Neural progenitor cell (in vitro differentiated cells): ENCODE measurements around the gene ROR2. TPM values are rescaled to one million over a fixed set of nuclear protein-coding genes. Genes with fewer than 3 reads are reported as not detected.

Experiments
- DNase-seq: peaks from one replicate; pipeline ENCODE4 v3.0.0-alpha.2; 2016; ENCODE audit warnings: low spot score
- H2AFZ ChIP-seq: fragments of 200-600 bp; sonication (generic); replicated peaks from 2 replicates; pipeline ENCODE4 v1.6.1; 2016; ENCODE audit warnings: antibody characterized with exemption
- H3F3A ChIP-seq: fragments of 200-600 bp; sonication (generic); 2 replicates; pipeline ENCODE4 v1.6.1; 2016; ENCODE audit warnings: antibody characterized with exemption, low read depth
- H3K27ac ChIP-seq: fragments of 200-600 bp; sonication (generic); 2 replicates; pipeline ENCODE4 v1.5.1; 2016; ENCODE audit warnings: mild to moderate bottlenecking
- H3K27me3 ChIP-seq: fragments of 200-600 bp; sonication (generic); 2 replicates; pipeline ENCODE4 v1.6.1; 2016; ENCODE audit warnings: mild to moderate bottlenecking, moderate library complexity
- H3K36me3 ChIP-seq: fragments of 200-600 bp; sonication (generic); 2 replicates; pipeline ENCODE4 v1.5.1; 2016
- H3K4me1 ChIP-seq: fragments of 200-600 bp; sonication (generic); 2 replicates; pipeline ENCODE4 v1.6.1; 2016; ENCODE audit warnings: mixed run types
- H3K4me2 ChIP-seq: fragments of 200-600 bp; sonication (generic); 2 replicates; pipeline ENCODE4 v1.6.1; 2016
- H3K4me3 ChIP-seq: fragments of 200-600 bp; sonication (generic); 2 replicates; pipeline ENCODE4 v1.5.1; 2016
- H3K79me2 ChIP-seq: fragments of 200-600 bp; sonication (generic); 2 replicates; pipeline ENCODE4 v1.6.1; 2016; ENCODE audit warnings: low read depth
- H3K9ac ChIP-seq: fragments of 200-600 bp; sonication (generic); 2 replicates; pipeline ENCODE4 v1.6.1; 2016
- H3K9me3 ChIP-seq: fragments of 200-600 bp; sonication (generic); 2 replicates; pipeline ENCODE4 v1.5.1; 2016; ENCODE audit warnings: low read depth
- H4K20me1 ChIP-seq: fragments of 200-600 bp; sonication (generic); 2 replicates; pipeline ENCODE4 v1.6.1; 2016; ENCODE audit warnings: low read depth
- H3K27ac Mint-ChIP-seq: 3 replicates; pipeline ENCODE4 v1.8.0; 2021; ENCODE audit warnings: mixed read lengths
- H3K27me3 Mint-ChIP-seq: 2 replicates; pipeline ENCODE4 v1.8.0; 2022; ENCODE audit warnings: low read depth, mild to moderate bottlenecking, inconsistent platforms, moderate library complexity, mixed read lengths; ENCODE audit not compliant: insufficient read depth
- H3K36me3 Mint-ChIP-seq: 3 replicates; pipeline ENCODE4 v1.8.0; 2021; ENCODE audit warnings: mixed read lengths
- H3K4me1 Mint-ChIP-seq: 3 replicates; pipeline ENCODE4 v1.8.0; 2021; ENCODE audit warnings: mixed read lengths
- H3K4me3 Mint-ChIP-seq: 3 replicates; pipeline ENCODE4 v1.8.0; 2021; ENCODE audit warnings: mild to moderate bottlenecking, moderate library complexity, mixed read lengths
- H3K9me3 Mint-ChIP-seq: 3 replicates; pipeline ENCODE4 v1.8.0; 2020; ENCODE audit warnings: mixed read lengths
- EZH2 ChIP-seq: fragments of 200-600 bp; sonication (generic); IDR thresholded peaks from 2 replicates; pipeline ENCODE4 v1.6.1; 2017; ENCODE audit warnings: antibody characterized with exemption, mild to moderate bottlenecking, moderate library complexity
- EZH2phosphoT487 ChIP-seq: fragments of 200-600 bp; sonication (generic); IDR thresholded peaks from 2 replicates; pipeline ENCODE4 v1.6.1; 2017; ENCODE audit warnings: antibody characterized with exemption
- total RNA-seq: library from RNA; depleted of rRNA; stranded (reverse); fragments of >200 nt; gene quantifications from 2 replicates; pipeline ENCODE4 v1.2.3, GENCODE V29; 2015; ENCODE audit warnings: low replicate concordance
- TF ChIP-seq, protein P1 (sequence below): fragments of 200-600 bp; sonication (generic); IDR thresholded peaks from 2 replicates; pipeline ENCODE4 v1.5.1; 2017; ENCODE audit warnings: antibody characterized with exemption, mild to moderate bottlenecking

ROR2 gene
- total RNA-seq, 1 donor from 2014 or later, result 20.1 TPM

DNA sequence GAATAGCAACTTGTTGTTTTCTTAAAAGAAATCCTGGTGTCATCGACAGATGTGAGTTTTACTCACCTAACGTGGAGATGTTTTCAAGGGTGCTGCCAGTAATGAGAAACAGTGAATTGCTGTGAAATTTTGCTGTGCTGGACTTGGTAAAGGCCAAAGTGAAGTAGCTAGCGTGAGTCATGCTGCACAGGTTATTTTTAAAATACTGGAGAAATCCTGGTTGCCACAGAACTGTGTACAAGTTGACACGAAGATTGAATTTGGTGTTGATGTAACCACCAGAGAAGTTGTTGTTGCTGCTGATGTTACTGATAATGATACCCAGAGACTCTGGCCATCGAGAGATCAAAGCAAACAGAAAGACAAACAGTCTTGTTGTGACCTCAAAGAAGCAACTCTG is 338.4 kb downstream of the ROR2 start:
- no peak for DNase-seq
- no peaks in the 10 kb centered on the region for H3K79me2 ChIP-seq
- H3K27me3 Mint-ChIP-seq, result peaks cover 2% of the 10 kb centered on the region
- H3K36me3 Mint-ChIP-seq, result no peaks in the 10 kb centered on the region
- H3F3A ChIP-seq, result no peaks in the 10 kb centered on the region
- H3K9ac ChIP-seq, result no peak overlapping the region
- no peak overlapping the region for H3K4me2 ChIP-seq
- no peak overlapping the region for H3K27ac ChIP-seq
- H4K20me1 ChIP-seq, result no peaks in the 10 kb centered on the region
- no peak overlapping the region for H3K4me3 Mint-ChIP-seq
- H2AFZ ChIP-seq, result no peak overlapping the region
- H3K9me3 ChIP-seq, result no peaks in the 10 kb centered on the region
- TF ChIP-seq, protein P1, sequence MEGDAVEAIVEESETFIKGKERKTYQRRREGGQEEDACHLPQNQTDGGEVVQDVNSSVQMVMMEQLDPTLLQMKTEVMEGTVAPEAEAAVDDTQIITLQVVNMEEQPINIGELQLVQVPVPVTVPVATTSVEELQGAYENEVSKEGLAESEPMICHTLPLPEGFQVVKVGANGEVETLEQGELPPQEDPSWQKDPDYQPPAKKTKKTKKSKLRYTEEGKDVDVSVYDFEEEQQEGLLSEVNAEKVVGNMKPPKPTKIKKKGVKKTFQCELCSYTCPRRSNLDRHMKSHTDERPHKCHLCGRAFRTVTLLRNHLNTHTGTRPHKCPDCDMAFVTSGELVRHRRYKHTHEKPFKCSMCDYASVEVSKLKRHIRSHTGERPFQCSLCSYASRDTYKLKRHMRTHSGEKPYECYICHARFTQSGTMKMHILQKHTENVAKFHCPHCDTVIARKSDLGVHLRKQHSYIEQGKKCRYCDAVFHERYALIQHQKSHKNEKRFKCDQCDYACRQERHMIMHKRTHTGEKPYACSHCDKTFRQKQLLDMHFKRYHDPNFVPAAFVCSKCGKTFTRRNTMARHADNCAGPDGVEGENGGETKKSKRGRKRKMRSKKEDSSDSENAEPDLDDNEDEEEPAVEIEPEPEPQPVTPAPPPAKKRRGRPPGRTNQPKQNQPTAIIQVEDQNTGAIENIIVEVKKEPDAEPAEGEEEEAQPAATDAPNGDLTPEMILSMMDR, result no peak
- no peak for TF ChIP-seq EZH2phosphoT487
- TF ChIP-seq EZH2, result no peak
- no peaks in the 10 kb centered on the region for H3K4me1 Mint-ChIP-seq
- H3K36me3 ChIP-seq, result no peaks in the 10 kb centered on the region
- H3K27me3 ChIP-seq, result no peaks in the 10 kb centered on the region
- no peak overlapping the region for H3K27ac Mint-ChIP-seq
- H3K4me1 ChIP-seq, result no peaks in the 10 kb centered on the region
- H3K4me3 ChIP-seq, result no peak overlapping the region
- peaks cover 6% of the 10 kb centered on the region for H3K9me3 Mint-ChIP-seq

DNA sequence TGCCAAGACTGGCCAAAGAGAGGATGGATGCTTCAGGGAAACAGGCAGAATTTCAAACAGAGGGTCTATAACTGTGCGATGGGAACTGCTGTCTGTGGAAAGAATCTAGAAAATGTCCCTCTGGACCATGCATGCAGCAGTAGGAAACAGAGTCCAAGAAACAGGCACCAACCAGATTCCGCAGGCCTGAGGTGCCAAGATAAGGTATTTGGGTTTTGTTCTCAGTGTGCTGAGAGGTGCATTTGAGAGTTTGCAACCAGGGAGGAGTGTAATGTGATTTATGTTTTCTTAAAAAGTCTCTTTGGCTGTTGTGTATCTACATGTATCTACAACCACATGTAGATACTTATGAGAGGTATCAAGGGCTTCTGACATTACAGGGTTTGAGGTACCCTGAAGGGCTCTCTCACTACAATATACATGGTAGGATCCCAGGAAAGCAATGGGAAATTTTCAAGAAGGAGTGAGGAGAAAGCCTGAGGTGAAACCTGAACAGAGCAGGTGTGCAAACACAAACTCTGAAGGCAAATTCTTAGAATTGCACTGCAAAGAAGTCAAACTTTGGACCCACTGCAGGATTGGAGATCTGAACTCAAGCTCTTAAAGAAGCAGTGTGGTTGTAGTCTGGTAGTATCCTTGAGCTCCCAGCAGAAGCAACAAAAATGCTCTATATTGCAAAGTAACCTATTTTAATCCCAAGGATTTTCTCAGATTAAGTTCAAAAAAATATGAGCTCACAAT is 343.6 kb downstream of the ROR2 start:
- Histone ChIP-seq H3K27me3 (no peaks in the 10 kb centered on the region), H3K4me3 (no peak overlapping the region), H2AFZ (no peak overlapping the region), H4K20me1 (no peaks in the 10 kb centered on the region), H3K79me2 (no peaks in the 10 kb centered on the region), H3K4me2 (no peak overlapping the region), H3K36me3 (no peaks in the 10 kb centered on the region), H3K4me1 (no peaks in the 10 kb centered on the region), H3K27ac (no peak overlapping the region), H3K9ac (no peak overlapping the region), H3F3A (no peaks in the 10 kb centered on the region), H3K9me3 (no peaks in the 10 kb centered on the region)
- no peaks in the 10 kb centered on the region for H3K36me3 Mint-ChIP-seq
- no peak overlapping the region for H3K27ac Mint-ChIP-seq
- TF ChIP-seq, protein P1, result no peak
- TF ChIP-seq EZH2 (no peak), EZH2phosphoT487 (no peak)
- H3K4me1 Mint-ChIP-seq, result no peaks in the 10 kb centered on the region
- no peak overlapping the region for H3K4me3 Mint-ChIP-seq
- H3K9me3 Mint-ChIP-seq, result no peaks in the 10 kb centered on the region
- no peak for DNase-seq
- H3K27me3 Mint-ChIP-seq, result peaks cover 4% of the 10 kb centered on the region

DNA sequence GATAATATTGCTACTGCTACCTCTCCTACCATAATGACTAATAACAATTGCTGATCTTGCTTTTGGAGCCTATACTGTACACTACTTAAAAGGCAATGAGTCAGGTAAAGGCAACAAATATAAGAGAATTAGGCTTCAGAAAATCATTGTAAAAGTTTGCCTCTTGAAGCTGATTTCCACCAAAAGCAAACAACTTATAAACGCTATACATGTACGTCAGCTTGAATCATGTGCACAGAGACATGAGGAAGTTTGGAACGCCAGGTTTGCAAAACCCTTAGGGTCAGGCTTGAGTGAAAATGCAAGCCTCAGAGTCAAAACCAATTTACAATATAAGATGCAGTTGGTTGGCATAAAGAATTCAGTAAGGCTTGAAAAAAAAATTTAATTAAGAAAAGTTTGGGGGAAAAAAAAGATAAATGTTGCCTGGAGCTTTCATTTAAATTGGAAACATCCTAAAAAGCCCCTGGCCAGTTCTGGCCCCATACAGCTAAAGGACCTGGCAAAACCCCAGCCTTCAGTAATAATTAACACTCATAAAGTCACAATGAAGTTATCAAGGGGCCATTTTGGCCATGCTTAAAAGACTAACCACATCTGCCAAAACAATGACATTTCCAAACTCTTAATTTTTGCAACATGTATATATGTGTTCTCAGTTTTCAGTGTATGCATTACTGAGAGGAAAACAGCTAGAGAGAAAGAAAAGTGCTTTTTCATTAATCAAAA is 345.4 kb downstream of the ROR2 start:
- Histone ChIP-seq H3K36me3 (no peaks in the 10 kb centered on the region), H3F3A (no peaks in the 10 kb centered on the region), H3K4me1 (no peaks in the 10 kb centered on the region), H3K4me3 (no peak overlapping the region), H2AFZ (no peak overlapping the region), H3K79me2 (no peaks in the 10 kb centered on the region), H3K27ac (no peak overlapping the region), H3K4me2 (no peak overlapping the region), H3K27me3 (no peaks in the 10 kb centered on the region), H3K9ac (no peak overlapping the region), H3K9me3 (no peaks in the 10 kb centered on the region), H4K20me1 (no peaks in the 10 kb centered on the region)
- H3K27ac Mint-ChIP-seq, result no peak overlapping the region
- H3K36me3 Mint-ChIP-seq, result no peaks in the 10 kb centered on the region
- H3K27me3 Mint-ChIP-seq, result peaks cover 4% of the 10 kb centered on the region
- no peaks in the 10 kb centered on the region for H3K9me3 Mint-ChIP-seq
- H3K4me3 Mint-ChIP-seq, result no peak overlapping the region
- no peaks in the 10 kb centered on the region for H3K4me1 Mint-ChIP-seq
- TF ChIP-seq, protein P1, result no peak
- no peak for TF ChIP-seq EZH2phosphoT487
- no peak for TF ChIP-seq EZH2
- DNase-seq, result no peak
